SU-DHL-6 (cell line): Measurements from ENCODE around the gene PLCH1.

Source experiments
- H2AFZ ChIP-seq: fragments of 200-600 bp; sonication (generic); 2 replicates; pipeline ENCODE4 v1.6.1; 2014; ENCODE audit warnings: low read depth, mild to moderate bottlenecking, moderate library complexity, mixed read lengths, antibody characterized with exemption, low read length; ENCODE audit not compliant: severe bottlenecking
- H3F3A ChIP-seq: fragments of 200-600 bp; shearing (Covaris generic); 2 replicates; pipeline ENCODE4 v1.6.0; 2016; ENCODE audit warnings: antibody characterized with exemption, mild to moderate bottlenecking; ENCODE audit not compliant: insufficient read depth
- H3K27ac ChIP-seq: fragments of 200-600 bp; sonication (generic); 2 replicates; pipeline ENCODE4 v1.5.1; 2016; ENCODE audit warnings: low read depth, mild to moderate bottlenecking, low read length, moderate library complexity, mixed read lengths
- H3K27me3 ChIP-seq: fragments of 200-600 bp; sonication (generic), shearing (Covaris generic); 2 replicates; pipeline ENCODE4 v1.6.0; 2014; ENCODE audit warnings: mild to moderate bottlenecking, low read length
- H3K36me3 ChIP-seq: fragments of 200-600 bp; sonication (generic); 2 replicates; pipeline ENCODE4 v1.6.1; 2014; ENCODE audit warnings: mild to moderate bottlenecking, low read length, mixed read lengths
- H3K4me2 ChIP-seq: fragments of 300-600, 200-600 bp; shearing (Covaris generic), sonication (generic); 2 replicates; pipeline ENCODE4 v1.6.0; 2014; ENCODE audit warnings: low read length, low read depth, mild to moderate bottlenecking; ENCODE audit not compliant: poor library complexity, severe bottlenecking
- H3K4me3 ChIP-seq: fragments of 200-600 bp; sonication (generic); 2 replicates; pipeline ENCODE4 v1.5.1; 2014; ENCODE audit warnings: antibody characterized with exemption, low read length, mild to moderate bottlenecking, mixed read lengths; ENCODE audit not compliant: insufficient read depth, poor library complexity, severe bottlenecking
- H3K79me2 ChIP-seq: fragments of 200-600 bp; sonication (generic); 2 replicates; pipeline ENCODE4 v1.6.1; 2014; ENCODE audit warnings: mild to moderate bottlenecking, low read length, moderate library complexity; ENCODE audit not compliant: insufficient read depth
- H3K9ac ChIP-seq: fragments of 200-600 bp; sonication (generic); 2 replicates; pipeline ENCODE4 v1.7.0; 2014; ENCODE audit warnings: mild to moderate bottlenecking, low read length
- H3K9me2 ChIP-seq: fragments of 200-600 bp; sonication (generic); replicated peaks from 2 replicates; pipeline ENCODE4 v1.6.1; 2014; ENCODE audit warnings: low read length; ENCODE audit not compliant: insufficient read depth
- H3K9me3 ChIP-seq: fragments of 200-600 bp; sonication (generic); 2 replicates; pipeline ENCODE4 v1.6.1; 2014; ENCODE audit warnings: low read length, mixed read lengths; ENCODE audit not compliant: insufficient read depth
- H4K20me1 ChIP-seq: fragments of 200-600 bp; sonication (generic); 2 replicates; pipeline ENCODE4 v1.6.1; 2014; ENCODE audit warnings: low read depth, mild to moderate bottlenecking, antibody characterized with exemption, low read length, moderate library complexity, mixed read lengths
- CTCF ChIP-seq: fragments of 200-600 bp; sonication (generic); IDR thresholded peaks from one replicate; pipeline ENCODE4 v1.5.1; 2017; ENCODE audit warnings: antibody characterized with exemption, mild to moderate bottlenecking, low read length, moderate library complexity; ENCODE audit not compliant: insufficient read depth, poor library complexity, severe bottlenecking
- EZH2phosphoT487 ChIP-seq: fragments of 200-600 bp; sonication (generic), shearing (Covaris generic); conservative IDR thresholded peaks from 2 replicates; pipeline ENCODE4 v1.6.1; 2018; ENCODE audit warnings: mild to moderate bottlenecking, antibody characterized with exemption, low read length, moderate library complexity, mixed read lengths

Gene PLCH1

GRCh38 chr3:155372281-155372680, 372.6 kb downstream of the PLCH1 start:
- no peaks in the 10 kb centered on the region for H3K9me3 ChIP-seq
- no peaks in the 10 kb centered on the region for H3K36me3 ChIP-seq
- H3K4me2 ChIP-seq, result no peak overlapping the region
- H3K79me2 ChIP-seq, result no peaks in the 10 kb centered on the region
- no peaks in the 10 kb centered on the region for H3K9me2 ChIP-seq
- H2AFZ ChIP-seq, result no peak overlapping the region
- no peak overlapping the region for H3K9ac ChIP-seq
- no peaks in the 10 kb centered on the region for H4K20me1 ChIP-seq
- no peaks in the 10 kb centered on the region for H3K27me3 ChIP-seq
- no peaks in the 10 kb centered on the region for H3F3A ChIP-seq
- H3K4me3 ChIP-seq, result no peak overlapping the region
- no peak for TF ChIP-seq EZH2phosphoT487
- TF ChIP-seq CTCF, result no peak
- H3K27ac ChIP-seq, result no peak overlapping the region

GRCh38 chr3:155370764-155371503, 373.9 kb downstream of the PLCH1 start:
- TF ChIP-seq CTCF (no peak), EZH2phosphoT487 (no peak)
- H3K4me2 ChIP-seq, result no peak overlapping the region

GRCh38 chr3:155370198-155370597, 374.7 kb downstream of the PLCH1 start:
- TF ChIP-seq EZH2phosphoT487 (no peak), CTCF (no peak)

More at GRCh38 chr3:155370764-155371503, 373.9 kb downstream of the PLCH1 start:
- Histone ChIP-seq H3K9ac (no peak overlapping the region), H3F3A (no peaks in the 10 kb centered on the region), H3K36me3 (no peaks in the 10 kb centered on the region), H3K79me2 (no peaks in the 10 kb centered on the region), H3K27me3 (no peaks in the 10 kb centered on the region), H4K20me1 (no peaks in the 10 kb centered on the region), H3K27ac (no peak overlapping the region), H3K4me3 (no peak overlapping the region), H3K9me2 (no peaks in the 10 kb centered on the region), H2AFZ (no peak overlapping the region), H3K9me3 (no peaks in the 10 kb centered on the region)

More at GRCh38 chr3:155370198-155370597, 374.7 kb downstream of the PLCH1 start:
- H2AFZ ChIP-seq, result no peak overlapping the region
- H3K27me3 ChIP-seq, result no peaks in the 10 kb centered on the region
- H3F3A ChIP-seq, result no peaks in the 10 kb centered on the region
- H3K4me3 ChIP-seq, result no peak overlapping the region
- H3K4me2 ChIP-seq, result no peak overlapping the region
- H3K9me2 ChIP-seq, result no peaks in the 10 kb centered on the region
- H3K79me2 ChIP-seq, result no peaks in the 10 kb centered on the region
- no peak overlapping the region for H3K9ac ChIP-seq
- no peak overlapping the region for H3K27ac ChIP-seq
- H3K36me3 ChIP-seq, result no peaks in the 10 kb centered on the region
- H3K9me3 ChIP-seq, result peaks cover 3% of the 10 kb centered on the region; the same call in 1 of the 2 replicates
- no peaks in the 10 kb centered on the region for H4K20me1 ChIP-seq
